Neural progenitor cell (in vitro differentiated cells): Measurements from ENCODE around the gene PHF20.

ENCODE experiments used
- EZH2 ChIP-seq: fragments of 200-600 bp; sonication (generic); IDR thresholded peaks from 2 replicates; pipeline ENCODE4 v1.6.1; 2017; ENCODE audit warnings: antibody characterized with exemption, mild to moderate bottlenecking, moderate library complexity
- EZH2phosphoT487 ChIP-seq: fragments of 200-600 bp; sonication (generic); IDR thresholded peaks from 2 replicates; pipeline ENCODE4 v1.6.1; 2017; ENCODE audit warnings: antibody characterized with exemption
- TF ChIP-seq, protein P1 (sequence below): fragments of 200-600 bp; sonication (generic); IDR thresholded peaks from 2 replicates; pipeline ENCODE4 v1.5.1; 2017; ENCODE audit warnings: antibody characterized with exemption, mild to moderate bottlenecking

DNA sequence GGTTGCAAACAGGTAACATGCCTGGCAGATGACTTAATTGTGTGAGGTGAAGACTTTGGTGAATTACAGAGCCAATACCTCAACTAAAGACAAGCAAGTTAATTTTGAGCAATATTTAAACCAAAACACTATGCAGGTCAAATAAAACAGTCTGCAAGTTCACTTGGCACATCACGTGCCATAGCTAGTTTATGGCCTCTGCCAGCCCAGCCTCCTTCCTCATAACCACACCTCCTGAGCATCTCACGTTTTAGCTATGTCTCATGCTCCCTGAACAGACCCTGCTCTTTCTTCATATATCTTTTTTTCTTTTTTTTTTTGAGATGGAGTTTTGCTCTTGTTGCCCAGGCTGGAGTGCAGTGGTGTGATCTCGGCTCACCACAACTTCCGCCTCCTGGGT, 192.1 kb downstream of the PHF20 start:
- TF ChIP-seq EZH2phosphoT487 (no peak), EZH2 (no peak)
- TF ChIP-seq, protein P1, sequence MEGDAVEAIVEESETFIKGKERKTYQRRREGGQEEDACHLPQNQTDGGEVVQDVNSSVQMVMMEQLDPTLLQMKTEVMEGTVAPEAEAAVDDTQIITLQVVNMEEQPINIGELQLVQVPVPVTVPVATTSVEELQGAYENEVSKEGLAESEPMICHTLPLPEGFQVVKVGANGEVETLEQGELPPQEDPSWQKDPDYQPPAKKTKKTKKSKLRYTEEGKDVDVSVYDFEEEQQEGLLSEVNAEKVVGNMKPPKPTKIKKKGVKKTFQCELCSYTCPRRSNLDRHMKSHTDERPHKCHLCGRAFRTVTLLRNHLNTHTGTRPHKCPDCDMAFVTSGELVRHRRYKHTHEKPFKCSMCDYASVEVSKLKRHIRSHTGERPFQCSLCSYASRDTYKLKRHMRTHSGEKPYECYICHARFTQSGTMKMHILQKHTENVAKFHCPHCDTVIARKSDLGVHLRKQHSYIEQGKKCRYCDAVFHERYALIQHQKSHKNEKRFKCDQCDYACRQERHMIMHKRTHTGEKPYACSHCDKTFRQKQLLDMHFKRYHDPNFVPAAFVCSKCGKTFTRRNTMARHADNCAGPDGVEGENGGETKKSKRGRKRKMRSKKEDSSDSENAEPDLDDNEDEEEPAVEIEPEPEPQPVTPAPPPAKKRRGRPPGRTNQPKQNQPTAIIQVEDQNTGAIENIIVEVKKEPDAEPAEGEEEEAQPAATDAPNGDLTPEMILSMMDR: no peak
